Testis (tissue), 3 donors: ENCODE data around the gene PRMT7. TPM values are rescaled to one million over a fixed set of nuclear protein-coding genes. Genes with fewer than 3 reads are reported as not detected.

ENCODE experiments used
- DNase-seq: peaks from one replicate; pipeline ENCODE4 v3.0.0-alpha.2; 2019
- H3K27ac ChIP-seq, 2 donors: fragments of 200-600 bp; sonication (generic); one replicate each; pipeline ENCODE4 v1.5.1; 2019
- H3K27me3 ChIP-seq: fragments of 200-600 bp; sonication (generic); one replicate; pipeline ENCODE4 v1.5.1; 2019
- H3K36me3 ChIP-seq: fragments of 200-600 bp; sonication (generic); one replicate; pipeline ENCODE4 v1.5.1; 2017; ENCODE audit warnings: low read depth; ENCODE audit errors: missing control alignments
- H3K4me1 ChIP-seq: fragments of 200-600 bp; sonication (generic); one replicate; pipeline ENCODE4 v1.5.1; 2019
- H3K4me3 ChIP-seq, 2 donors: fragments of 200-600 bp; sonication (generic); one replicate each; pipeline ENCODE4 v1.5.1; 2017 to 2019
- H3K9me3 ChIP-seq: fragments of 200-600 bp; sonication (generic); one replicate; pipeline ENCODE4 v1.5.1; 2017
- CTCF ChIP-seq, 3 experiments: fragments of 450-650 bp in 2 of 3; fragments of 200-600 bp in 1 of 3; sonication (generic) in 1 of 3; IDR thresholded peaks; one replicate each; pipeline ENCODE4 v1.5.1; 2016 to 2019; ENCODE audit warnings: antibody characterized with exemption in 3 of 3, mild to moderate bottlenecking in 2 of 3, moderate library complexity in 1 of 3
- POLR2A ChIP-seq: fragments of 450-650 bp; IDR thresholded peaks from one replicate; pipeline ENCODE4 v1.6.1; 2017; ENCODE audit warnings: antibody characterized with exemption, mild to moderate bottlenecking, moderate library complexity
- WGBS, 2 donors: methylation state at CpG; one replicate each; pipeline ENCODE4 v1.1.5; 2018; 5-methylcytosine and 5-hydroxymethylcytosine counted together
- intact Hi-C: fragments of 100-400 bp; cut with DNase I; formaldehyde crosslinking; loops from one replicate; pipeline ENCODE4 v1.15.1; 2023; ENCODE audit warnings: low total_unique reads
- polyA plus RNA-seq: library from polyadenylated mRNA; stranded (reverse); fragments of 350-450 nt; fragmentation: Illumina TruSeq; extraction: RNeasy Lipid Tissue Mini Kit (QIAGEN cat#74804); gene quantifications from one replicate; pipeline ENCODE4 v1.2.3, GENCODE V29; 2014; ENCODE audit warnings: low read depth, low replicate concordance; ENCODE audit not compliant: insufficient read depth
- total RNA-seq, 2 donors: library from RNA; depleted of rRNA; stranded (reverse); fragments of >200 nt; gene quantifications; one replicate each; pipeline ENCODE4 v1.2.3, GENCODE V29; 2016

The PRMT7 gene
- total and polyA plus RNA-seq, 3 donors from 2014 or later: 47.9 to 111 (median 99.3) TPM

- no peaks in the 10 kb centered on the region for H3K9me3 ChIP-seq
- no peaks in the 10 kb centered on the region for H3K4me1 ChIP-seq
- no peak overlapping the region for H3K4me3 ChIP-seq
- no peak for TF ChIP-seq POLR2A
- TF ChIP-seq CTCF (IDR thresholded peaks at IDR 0.05): no peak
- no peak for DNase-seq
- 91 to 97% methylated on average over 5 of the region's 5 CpGs for WGBS, 2 donors
- H3K36me3 ChIP-seq: no peaks in the 10 kb centered on the region
- H3K27ac ChIP-seq: no peak overlapping the region
- intact Hi-C loops: no loop called here
- H3K27me3 ChIP-seq: no peaks in the 10 kb centered on the region
These were observed 24.4 kb downstream of the PRMT7 start for GRCh38 chr16:68335175-68335574.

GRCh38 chr16:68338326-68339119, 27.7 kb downstream of the PRMT7 start:
- Histone ChIP-seq H3K27me3 (no peaks in the 10 kb centered on the region), H3K36me3 (no peaks in the 10 kb centered on the region), H3K4me1 (no peaks in the 10 kb centered on the region), H3K4me3 (no peak overlapping the region), H3K27ac (no peak overlapping the region), H3K9me3 (no peaks in the 10 kb centered on the region)
- no peak for DNase-seq
- 89 to 90% methylated on average over 16 of the region's 16 CpGs for WGBS, 2 donors
- TF ChIP-seq CTCF (IDR thresholded peaks at IDR 0.05) (no peak), POLR2A (no peak)
- intact Hi-C loops: no loop called here

GRCh38 chr16:68339214-68339613, 28.4 kb downstream of the PRMT7 start:
- no peak for DNase-seq
- TF ChIP-seq POLR2A: no peak
- TF ChIP-seq CTCF (IDR thresholded peaks at IDR 0.05): no peak
- intact Hi-C loops: no loop called here
- H3K4me3 ChIP-seq: no peak overlapping the region
- H3K27ac ChIP-seq: no peak overlapping the region
- H3K9me3 ChIP-seq: no peaks in the 10 kb centered on the region
- no peaks in the 10 kb centered on the region for H3K27me3 ChIP-seq
- WGBS, 2 donors: 92 to 93% methylated on average over 12 to 13 of the region's 13 CpGs
- no peaks in the 10 kb centered on the region for H3K36me3 ChIP-seq
- H3K4me1 ChIP-seq: peaks cover 5% of the 10 kb centered on the region

- no peaks in the 10 kb centered on the region for H3K27me3 ChIP-seq
- no peak overlapping the region for H3K27ac ChIP-seq
- H3K4me1 ChIP-seq: peaks cover 5% of the 10 kb centered on the region
- no peak overlapping the region for H3K4me3 ChIP-seq
- WGBS, 2 donors: 94% methylated on average over 4 to 7 of the region's 7 CpGs
- H3K9me3 ChIP-seq: no peaks in the 10 kb centered on the region
- intact Hi-C loops: no loop called here
- DNase-seq: no peak
- TF ChIP-seq CTCF (IDR thresholded peaks at IDR 0.05): no peak
- no peaks in the 10 kb centered on the region for H3K36me3 ChIP-seq
These were observed 31.8 kb downstream of the PRMT7 start for GRCh38 chr16:68342620-68343019.

GRCh38 chr16:68343137-68343536, 32.3 kb downstream of the PRMT7 start:
- H3K27me3 ChIP-seq: no peaks in the 10 kb centered on the region
- H3K27ac ChIP-seq: peak overlapping the region in 1 of 2 donors; percentile 44
- no peaks in the 10 kb centered on the region for H3K36me3 ChIP-seq
- peaks cover 5% of the 10 kb centered on the region for H3K4me1 ChIP-seq
- H3K9me3 ChIP-seq: no peaks in the 10 kb centered on the region
- TF ChIP-seq CTCF (IDR thresholded peaks at IDR 0.05): no peak
- H3K4me3 ChIP-seq: no peak overlapping the region
- WGBS, 2 donors: 74 to 87% methylated on average over 7 of the region's 7 CpGs
- intact Hi-C loops: no loop called here
- no peak for DNase-seq
